22Rv1 (cell line): ENCODE results near the gene NFATC3.
"Not testable (repeated sequence)": the region's sequence is repeated elsewhere in the genome, so short reads cannot be mapped to it uniquely, and the experiment has no call there.

Source experiments
- H3K27ac ChIP-seq: fragments of 450-650 bp; 2 replicates; pipeline ENCODE4 v1.5.1; 2017
- ZFX ChIP-seq: fragments of 450-650 bp; IDR thresholded peaks from 2 replicates; pipeline ENCODE4 v1.6.1; 2017; ENCODE audit warnings: antibody characterized with exemption, borderline replicate concordance
- TF ChIP-seq, protein P1 (sequence below): fragments of 450-650 bp; IDR thresholded peaks from 2 replicates; pipeline ENCODE4 v1.5.1; 2017; ENCODE audit warnings: mild to moderate bottlenecking

NFATC3 gene

DNA sequence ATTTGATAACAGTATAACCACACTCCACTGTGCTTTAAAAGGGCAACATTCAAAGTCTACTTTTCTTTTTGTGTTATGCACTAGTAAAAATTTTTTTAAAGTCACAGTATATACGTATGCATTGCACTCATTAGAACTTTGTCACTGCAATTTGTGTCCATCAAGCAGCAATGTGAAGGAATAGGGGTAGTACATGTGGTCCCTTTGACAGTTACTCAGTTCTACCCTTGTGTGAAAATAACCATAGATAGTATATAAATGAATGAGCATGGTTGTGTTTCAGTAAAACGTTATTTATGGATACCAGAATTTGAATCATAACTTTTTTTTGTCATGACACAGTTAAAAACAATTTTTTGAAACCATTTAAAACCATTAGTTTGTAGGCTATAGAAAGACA lies 30.7 kb downstream of the NFATC3 start:
- H3K27ac ChIP-seq = peak overlapping the region; percentile 43
- no peak for TF ChIP-seq ZFX
- TF ChIP-seq, protein P1, sequence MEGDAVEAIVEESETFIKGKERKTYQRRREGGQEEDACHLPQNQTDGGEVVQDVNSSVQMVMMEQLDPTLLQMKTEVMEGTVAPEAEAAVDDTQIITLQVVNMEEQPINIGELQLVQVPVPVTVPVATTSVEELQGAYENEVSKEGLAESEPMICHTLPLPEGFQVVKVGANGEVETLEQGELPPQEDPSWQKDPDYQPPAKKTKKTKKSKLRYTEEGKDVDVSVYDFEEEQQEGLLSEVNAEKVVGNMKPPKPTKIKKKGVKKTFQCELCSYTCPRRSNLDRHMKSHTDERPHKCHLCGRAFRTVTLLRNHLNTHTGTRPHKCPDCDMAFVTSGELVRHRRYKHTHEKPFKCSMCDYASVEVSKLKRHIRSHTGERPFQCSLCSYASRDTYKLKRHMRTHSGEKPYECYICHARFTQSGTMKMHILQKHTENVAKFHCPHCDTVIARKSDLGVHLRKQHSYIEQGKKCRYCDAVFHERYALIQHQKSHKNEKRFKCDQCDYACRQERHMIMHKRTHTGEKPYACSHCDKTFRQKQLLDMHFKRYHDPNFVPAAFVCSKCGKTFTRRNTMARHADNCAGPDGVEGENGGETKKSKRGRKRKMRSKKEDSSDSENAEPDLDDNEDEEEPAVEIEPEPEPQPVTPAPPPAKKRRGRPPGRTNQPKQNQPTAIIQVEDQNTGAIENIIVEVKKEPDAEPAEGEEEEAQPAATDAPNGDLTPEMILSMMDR = no peak

DNA sequence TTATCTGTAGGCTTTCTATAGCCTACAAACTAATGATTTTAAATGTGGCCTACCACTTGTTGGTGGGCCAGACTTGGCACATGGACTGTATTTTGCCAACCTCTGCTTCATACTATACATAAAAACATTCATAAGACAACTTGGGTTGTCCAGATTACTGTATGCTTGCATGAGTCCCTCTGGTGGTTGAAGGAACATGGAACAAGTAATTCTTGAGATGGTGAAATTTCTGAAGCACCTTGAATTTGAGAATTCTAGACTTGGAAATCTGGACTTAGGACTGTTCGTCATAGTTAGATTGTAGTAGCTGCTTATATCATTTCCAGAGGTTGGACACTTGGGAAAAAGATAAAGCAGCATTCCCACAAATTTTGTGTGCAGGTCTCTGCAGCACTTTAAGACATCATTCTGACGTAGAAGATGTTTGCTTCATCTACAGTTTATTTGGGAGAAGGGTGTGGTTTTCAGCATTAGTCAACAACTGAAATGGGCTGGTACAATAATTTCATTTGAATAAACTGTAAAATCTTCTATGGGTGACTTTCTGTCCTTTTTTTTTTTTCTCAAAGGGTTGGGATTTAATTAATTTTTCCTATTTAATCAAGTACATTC lies 31.2 kb downstream of the NFATC3 start:
- H3K27ac ChIP-seq = peak overlapping the region; percentile 43
- TF ChIP-seq, protein P1 = peak; percentile 72
- no peak for TF ChIP-seq ZFX

DNA sequence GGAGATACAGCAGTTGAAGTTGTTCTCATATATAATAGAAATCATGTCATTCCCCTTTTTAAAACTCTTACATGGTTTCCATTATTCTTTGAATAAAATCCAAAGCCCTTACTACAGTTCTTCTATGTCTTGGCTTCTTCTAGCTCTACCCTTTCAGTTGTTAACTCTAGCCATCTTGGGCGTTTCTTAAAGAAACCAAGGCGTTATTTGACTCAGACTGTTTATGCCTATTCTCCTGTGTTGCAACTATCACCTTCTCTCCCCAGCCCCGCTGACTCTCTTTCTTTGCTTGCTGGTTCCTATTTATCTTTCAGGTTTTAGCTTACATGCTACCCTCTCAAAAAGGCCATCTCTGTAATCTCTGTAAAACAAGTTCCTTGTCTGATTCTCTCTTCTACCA lies 32.7 kb downstream of the NFATC3 start:
- TF ChIP-seq, protein P1 = no peak
- TF ChIP-seq ZFX = no peak
- H3K27ac ChIP-seq = no peak overlapping the region

DNA sequence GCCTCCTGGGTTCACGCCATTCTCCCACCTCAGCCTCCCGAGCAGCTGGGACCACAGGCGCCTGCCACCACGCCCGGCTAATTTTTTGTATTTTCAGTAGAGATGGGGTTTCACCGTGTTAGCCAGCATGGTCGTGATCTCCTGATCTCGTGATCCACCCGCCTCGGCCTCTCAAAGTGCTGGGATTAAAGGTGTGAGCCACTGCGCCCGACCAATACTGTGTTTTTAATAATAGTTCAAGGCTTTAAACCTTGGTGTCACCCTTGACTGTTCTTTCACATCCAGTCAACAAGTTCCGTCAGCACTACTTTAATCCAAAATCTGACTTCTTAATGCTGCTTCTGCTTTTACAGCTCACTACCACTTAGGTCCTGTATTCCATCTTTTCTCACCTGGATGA lies 33.8 kb downstream of the NFATC3 start:
- not testable (repeated sequence) for H3K27ac ChIP-seq

DNA sequence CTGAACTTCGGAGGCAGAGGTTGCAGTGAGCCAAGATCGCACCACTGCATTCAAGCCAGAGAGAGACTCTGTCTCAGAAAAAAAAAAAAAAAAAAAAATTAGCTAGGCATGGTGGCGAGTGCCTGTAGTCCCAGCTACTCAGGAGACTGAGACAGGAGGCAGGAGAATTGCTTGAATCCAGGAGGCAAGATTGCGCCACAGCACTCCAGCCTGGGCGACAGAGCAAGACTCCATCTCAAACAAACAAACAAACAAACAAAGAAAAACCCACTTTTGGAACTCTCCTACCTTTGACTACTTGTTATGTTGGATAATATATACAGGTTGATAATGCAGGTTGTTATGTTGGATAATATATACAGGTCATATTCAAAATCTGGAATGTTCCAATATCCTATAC lies 35.3 kb downstream of the NFATC3 start:
- H3K27ac ChIP-seq = not testable (repeated sequence)

DNA sequence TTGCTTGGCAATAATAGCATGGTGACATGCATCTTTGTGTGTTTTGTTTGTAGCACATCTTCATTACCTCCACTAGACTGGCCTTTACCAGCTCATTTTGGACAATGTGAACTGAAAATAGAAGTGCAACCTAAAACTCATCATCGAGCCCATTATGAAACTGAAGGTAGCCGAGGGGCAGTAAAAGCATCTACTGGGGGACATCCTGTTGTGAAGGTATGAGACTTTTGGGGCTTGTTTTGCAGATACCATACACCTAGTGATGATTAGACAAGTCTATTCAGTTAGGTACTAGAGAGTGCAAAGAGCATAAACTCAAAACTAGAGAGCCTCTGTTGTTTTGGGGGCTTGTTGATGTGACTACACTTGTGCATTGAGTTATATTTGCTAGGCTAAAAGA lies 41.2 kb downstream of the NFATC3 start:
- no peak for TF ChIP-seq ZFX
- TF ChIP-seq, protein P1 = no peak
- no peak overlapping the region for H3K27ac ChIP-seq

DNA sequence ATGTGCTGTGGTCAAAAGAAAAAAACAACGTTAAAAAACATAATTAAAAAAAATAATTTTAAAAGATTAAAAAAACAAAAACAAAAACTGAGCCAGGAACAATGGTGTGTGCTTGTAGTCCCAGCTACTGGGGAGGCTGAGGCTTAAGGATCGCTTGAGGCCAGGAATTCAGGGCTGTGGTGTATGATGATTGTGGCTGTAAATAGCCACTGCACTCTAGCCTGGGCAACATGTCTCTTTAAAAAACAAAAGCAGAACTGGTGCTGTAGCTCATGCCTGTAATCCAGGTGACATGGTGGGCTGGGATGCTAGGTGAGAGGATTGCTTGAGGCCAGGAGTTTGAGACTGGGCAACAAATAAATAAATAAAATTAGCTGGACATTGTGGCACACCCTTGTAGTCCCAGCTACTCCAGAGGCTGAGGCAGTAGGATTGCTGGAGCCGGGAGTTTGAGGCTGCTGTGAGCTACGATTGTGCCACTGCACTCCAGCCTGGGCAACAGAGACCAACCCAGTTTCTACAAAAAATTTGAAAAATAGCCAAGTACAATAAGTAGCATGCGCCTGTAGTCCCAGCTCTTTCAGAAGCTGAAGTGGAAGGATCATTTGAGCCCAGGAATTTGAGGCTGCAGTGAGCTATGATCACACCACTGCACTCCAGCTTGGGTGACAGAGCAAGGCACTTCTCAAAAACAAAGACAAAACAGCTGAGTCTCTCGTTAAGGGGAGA lies 43.6 kb downstream of the NFATC3 start:
- no peak overlapping the region for H3K27ac ChIP-seq
- TF ChIP-seq ZFX = no peak
- TF ChIP-seq, protein P1 = no peak

DNA sequence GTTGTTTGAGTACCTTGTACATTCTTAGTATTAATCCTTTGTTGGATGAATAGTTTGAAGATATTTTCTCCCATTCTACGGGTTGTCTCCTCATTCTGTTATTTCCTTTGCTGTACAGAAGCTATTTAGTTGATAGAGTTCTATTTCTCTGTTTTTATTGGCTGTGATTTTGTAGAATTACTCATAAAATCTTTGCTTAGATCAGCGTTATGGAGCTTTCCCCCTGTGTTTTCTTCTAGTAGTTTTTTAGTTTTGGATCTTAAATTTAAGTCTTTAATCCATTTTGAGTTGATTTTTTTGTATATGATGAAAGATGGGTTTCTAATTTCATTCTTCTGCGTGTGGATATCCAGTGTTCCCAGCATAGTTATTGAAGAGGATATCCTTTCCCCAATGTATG lies 45.4 kb downstream of the NFATC3 start:
- H3K27ac ChIP-seq = no peak overlapping the region
- TF ChIP-seq, protein P1 = no peak
- TF ChIP-seq ZFX = no peak
